Choroid plexus epithelial cell (primary cell): ENCODE results near the gene ELK4.

ENCODE experiments used
- DNase-seq: peaks from one replicate; pipeline ENCODE4 v3.0.0-alpha.2; 2010; ENCODE audit warnings: low read depth
- H3K4me3 ChIP-seq: 2 replicates; pipeline ENCODE4 v1.5.1; 2011; ENCODE audit warnings: low read depth, mild to moderate bottlenecking, control low read depth, low read length, moderate library complexity
- CTCF ChIP-seq: conservative IDR thresholded peaks from 2 replicates; pipeline ENCODE4 v1.5.1; 2011; ENCODE audit warnings: low read depth, mild to moderate bottlenecking, control low read depth, inconsistent platforms, low read length, moderate library complexity

Gene ELK4

GRCh38 chr1:205631768-205632668 is at the start of gene ELK4:
ELK4 (minus strand) TSS chr1:205632011; CDS start chr1:205623882, 8,129 bp downstream.
- H3K4me3 ChIP-seq: peak within 1 kb of the TSS; percentile 77
- peak; percentile 98 for DNase-seq
- TF ChIP-seq CTCF: peak; percentile 76

- TF ChIP-seq CTCF: no peak
- no peak overlapping the region for H3K4me3 ChIP-seq
- DNase-seq: no peak
Observed at GRCh38 chr1:205681364-205681763, 49.6 kb upstream of the ELK4 start.

GRCh38 chr1:205680073-205680851 is 48.5 kb upstream of the ELK4 start, which contains the start of gene SLC45A3:
SLC45A3 (minus strand) TSS chr1:205680509; CDS start chr1:205664656, 15,853 bp downstream.
- peak within 1 kb of the TSS; percentile 69 for H3K4me3 ChIP-seq
- no peak for DNase-seq
- no peak for TF ChIP-seq CTCF

GRCh38 chr1:205678286-205679111 is 46.7 kb upstream of the ELK4 start:
- H3K4me3 ChIP-seq: peak overlapping the region; percentile 69
- peak; percentile 58 for DNase-seq
- TF ChIP-seq CTCF: no peak

- no peak for TF ChIP-seq CTCF
- no peak overlapping the region for H3K4me3 ChIP-seq
- no peak for DNase-seq
Observed at GRCh38 chr1:205677167-205677566, 45.4 kb upstream of the ELK4 start.

GRCh38 chr1:205676597-205676996 is 44.8 kb upstream of the ELK4 start:
- no peak overlapping the region for H3K4me3 ChIP-seq
- no peak for DNase-seq
- TF ChIP-seq CTCF: no peak
